Hepatocyte (in vitro differentiated cells): ENCODE results near the gene ROR1. TPM values are rescaled to one million over a fixed set of nuclear protein-coding genes. Genes with fewer than 3 reads are reported as not detected.

Experiments used
- DNase-seq: peaks from one replicate; pipeline ENCODE4 v3.0.0-alpha.2; 2016; ENCODE audit warnings: low spot score
- H2AFZ ChIP-seq: fragments of 200-600 bp; sonication (generic); 2 replicates; pipeline ENCODE4 v1.6.0; 2016; ENCODE audit warnings: antibody characterized with exemption, mild to moderate bottlenecking
- H3K27ac ChIP-seq: fragments of 200-600 bp; sonication (generic); 2 replicates; pipeline ENCODE4 v1.5.1; 2016; ENCODE audit warnings: mild to moderate bottlenecking
- H3K27me3 ChIP-seq: fragments of 200-600 bp; sonication (generic); 2 replicates; pipeline ENCODE4 v1.6.1; 2016
- H3K36me3 ChIP-seq: fragments of 200-600 bp; sonication (generic); replicated peaks from 2 replicates; pipeline ENCODE4 v1.5.1; 2016; ENCODE audit warnings: low read depth; ENCODE audit not compliant: insufficient read depth
- H3K4me1 ChIP-seq: fragments of 200-600 bp; sonication (generic); 2 replicates; pipeline ENCODE4 v1.5.1; 2016; ENCODE audit warnings: mild to moderate bottlenecking, moderate library complexity; ENCODE audit not compliant: insufficient read depth
- H3K4me2 ChIP-seq: fragments of 200-600 bp; sonication (generic); 2 replicates; pipeline ENCODE4 v1.6.0; 2016
- H3K4me3 ChIP-seq: fragments of 200-600 bp; sonication (generic); 2 replicates; pipeline ENCODE4 v1.5.1; 2016; ENCODE audit warnings: mild to moderate bottlenecking
- H3K79me2 ChIP-seq: fragments of 200-600 bp; sonication (generic); 2 replicates; pipeline ENCODE4 v1.6.0; 2017; ENCODE audit warnings: mild to moderate bottlenecking
- H3K9me2 ChIP-seq: fragments of 200-600 bp; sonication (generic); replicated peaks from 2 replicates; pipeline ENCODE4 v1.6.0; 2017; ENCODE audit warnings: mild to moderate bottlenecking; ENCODE audit not compliant: insufficient read depth
- H3K9me3 ChIP-seq: fragments of 200-600 bp; sonication (generic); 2 replicates; pipeline ENCODE4 v1.5.1; 2016; ENCODE audit warnings: low read depth, mild to moderate bottlenecking
- H4K20me1 ChIP-seq: fragments of 200-600 bp; sonication (generic); 2 replicates; pipeline ENCODE4 v1.6.0; 2016; ENCODE audit warnings: mild to moderate bottlenecking; ENCODE audit not compliant: insufficient read depth, poor library complexity, severe bottlenecking
- EZH2 ChIP-seq: fragments of 200-600 bp; sonication (generic); IDR thresholded peaks from 2 replicates; pipeline ENCODE4 v1.6.1; 2016; ENCODE audit warnings: antibody characterized with exemption, mild to moderate bottlenecking, borderline replicate concordance
- EZH2phosphoT487 ChIP-seq: fragments of 200-600 bp; sonication (generic); IDR thresholded peaks from one replicate; pipeline ENCODE4 v1.6.1; 2018; ENCODE audit warnings: antibody characterized with exemption, mild to moderate bottlenecking, low read depth, moderate library complexity; ENCODE audit not compliant: unreplicated experiment, severe bottlenecking
- WGBS: methylation state at CpG from one replicate; pipeline ENCODE4 v1.1.6; 2016; ENCODE audit warnings: low lambda C conversion rate; ENCODE audit errors: missing lambda C conversion rate; 5-methylcytosine and 5-hydroxymethylcytosine counted together
- polyA plus RNA-seq: library from polyadenylated mRNA; unstranded; fragments of >200 nt; fragmentation: Nextera tagmentation; extraction: Ambion mirVana; gene quantifications from 2 replicates; pipeline ENCODE4 v1.2.1, GENCODE V29; 2016
- total RNA-seq: library from RNA; depleted of rRNA; stranded (reverse); fragments of >200 nt; gene quantifications from 2 replicates; pipeline ENCODE4 v1.2.3, GENCODE V29; 2014
- TF ChIP-seq, protein P1 (sequence below): fragments of 200-600 bp; sonication (generic); IDR thresholded peaks from 2 replicates; pipeline ENCODE4 v1.5.1; 2016; ENCODE audit warnings: antibody characterized with exemption, mild to moderate bottlenecking; ENCODE audit not compliant: poor library complexity

ROR1 gene
- total and polyA plus RNA-seq, 2 experiments from 2014 or later = 16.4 to 27.7 TPM

DNA sequence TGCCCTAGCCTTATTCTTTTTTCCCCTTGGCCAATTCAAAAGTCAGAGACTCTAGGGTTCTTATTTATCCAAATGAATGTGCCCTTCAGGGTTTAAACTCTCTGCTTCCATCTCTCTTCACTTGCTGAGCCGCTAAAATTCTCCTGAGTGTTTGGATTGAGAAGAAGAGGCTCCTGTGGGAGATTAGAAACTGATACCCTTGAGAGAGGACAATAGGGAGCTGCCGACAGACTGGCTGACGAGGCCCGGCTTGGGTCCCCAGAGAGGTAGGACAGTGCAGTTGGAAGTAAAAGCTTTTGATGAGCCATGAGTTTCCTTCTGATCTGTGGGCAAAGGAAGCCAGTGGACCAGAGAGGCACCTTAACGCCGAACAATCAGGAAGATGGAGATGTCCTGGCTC is 388.3 kb downstream of the ROR1 start:
- Histone ChIP-seq H3K27me3 (no peaks in the 10 kb centered on the region), H2AFZ (no peak overlapping the region), H3K4me2 (no peak overlapping the region), H3K4me3 (no peak overlapping the region), H3K36me3 (no peaks in the 10 kb centered on the region), H3K27ac (peak overlapping the region; percentile 14), H3K9me3 (no peaks in the 10 kb centered on the region), H3K79me2 (no peaks in the 10 kb centered on the region), H3K4me1 (peaks cover 11% of the 10 kb centered on the region), H4K20me1 (no peaks in the 10 kb centered on the region), H3K9me2 (no peaks in the 10 kb centered on the region)
- no peak for TF ChIP-seq EZH2
- TF ChIP-seq, protein P1, sequence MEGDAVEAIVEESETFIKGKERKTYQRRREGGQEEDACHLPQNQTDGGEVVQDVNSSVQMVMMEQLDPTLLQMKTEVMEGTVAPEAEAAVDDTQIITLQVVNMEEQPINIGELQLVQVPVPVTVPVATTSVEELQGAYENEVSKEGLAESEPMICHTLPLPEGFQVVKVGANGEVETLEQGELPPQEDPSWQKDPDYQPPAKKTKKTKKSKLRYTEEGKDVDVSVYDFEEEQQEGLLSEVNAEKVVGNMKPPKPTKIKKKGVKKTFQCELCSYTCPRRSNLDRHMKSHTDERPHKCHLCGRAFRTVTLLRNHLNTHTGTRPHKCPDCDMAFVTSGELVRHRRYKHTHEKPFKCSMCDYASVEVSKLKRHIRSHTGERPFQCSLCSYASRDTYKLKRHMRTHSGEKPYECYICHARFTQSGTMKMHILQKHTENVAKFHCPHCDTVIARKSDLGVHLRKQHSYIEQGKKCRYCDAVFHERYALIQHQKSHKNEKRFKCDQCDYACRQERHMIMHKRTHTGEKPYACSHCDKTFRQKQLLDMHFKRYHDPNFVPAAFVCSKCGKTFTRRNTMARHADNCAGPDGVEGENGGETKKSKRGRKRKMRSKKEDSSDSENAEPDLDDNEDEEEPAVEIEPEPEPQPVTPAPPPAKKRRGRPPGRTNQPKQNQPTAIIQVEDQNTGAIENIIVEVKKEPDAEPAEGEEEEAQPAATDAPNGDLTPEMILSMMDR = no peak
- TF ChIP-seq EZH2phosphoT487 = no peak
- DNase-seq = no peak
- WGBS = 60% methylated on average over 6 of the region's 6 CpGs

DNA sequence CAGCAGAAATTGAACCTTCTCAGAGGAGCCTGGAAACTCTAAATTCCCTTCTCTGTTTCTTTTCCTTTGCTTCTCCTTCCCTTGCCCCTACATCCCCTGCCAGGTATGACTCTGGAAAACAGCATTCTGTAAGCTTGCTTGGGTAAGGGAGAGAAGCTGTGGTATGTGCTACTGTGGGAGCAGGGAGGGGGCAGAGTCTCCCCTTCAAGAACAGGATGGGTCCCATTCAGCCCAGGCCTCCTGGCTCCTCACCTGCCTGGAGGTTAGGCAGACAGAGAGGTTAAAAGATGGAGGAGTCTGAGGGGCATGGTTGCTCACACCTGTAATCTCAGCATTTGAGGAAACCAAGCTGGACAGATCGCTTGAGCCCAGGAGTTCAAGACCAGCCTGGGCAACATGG is 389.0 kb downstream of the ROR1 start:
- H3K9me2 ChIP-seq = no peaks in the 10 kb centered on the region
- H3K27ac ChIP-seq = no peak overlapping the region
- no peaks in the 10 kb centered on the region for H3K9me3 ChIP-seq
- H4K20me1 ChIP-seq = no peaks in the 10 kb centered on the region
- no peak overlapping the region for H2AFZ ChIP-seq
- H3K27me3 ChIP-seq = no peaks in the 10 kb centered on the region
- H3K36me3 ChIP-seq = no peaks in the 10 kb centered on the region
- WGBS = 100% methylated on average over 1 of the region's 1 CpG
- H3K79me2 ChIP-seq = no peaks in the 10 kb centered on the region
- H3K4me1 ChIP-seq = peaks cover 11% of the 10 kb centered on the region
- no peak for DNase-seq
- TF ChIP-seq EZH2 = no peak
- TF ChIP-seq, protein P1 = no peak
- H3K4me3 ChIP-seq = no peak overlapping the region
- H3K4me2 ChIP-seq = no peak overlapping the region

DNA sequence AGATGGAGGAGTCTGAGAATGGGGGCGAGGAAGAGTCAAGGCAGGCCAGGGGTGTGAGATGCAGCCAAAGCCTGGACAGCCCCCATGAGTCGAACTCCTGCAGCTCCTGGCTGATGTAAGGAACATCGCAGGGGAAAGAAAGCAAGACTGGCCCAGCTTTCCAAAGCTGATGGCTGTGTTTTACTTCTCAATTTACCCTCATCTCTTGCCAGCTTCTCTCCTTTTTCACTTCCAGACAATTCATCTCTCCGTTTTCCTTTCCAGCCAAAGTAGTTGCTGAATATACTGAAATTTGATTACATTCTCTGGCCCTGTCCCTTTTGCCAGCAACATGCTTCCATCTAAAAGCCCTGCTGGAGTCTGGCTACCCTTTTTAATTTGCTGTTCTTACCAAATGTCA is 389.6 kb downstream of the ROR1 start:
- Histone ChIP-seq H3K4me1 (peaks cover 11% of the 10 kb centered on the region), H2AFZ (no peak overlapping the region), H3K9me2 (no peaks in the 10 kb centered on the region), H3K27me3 (no peaks in the 10 kb centered on the region), H3K4me2 (no peak overlapping the region), H3K36me3 (no peaks in the 10 kb centered on the region), H3K9me3 (no peaks in the 10 kb centered on the region), H3K27ac (no peak overlapping the region), H3K79me2 (no peaks in the 10 kb centered on the region), H3K4me3 (no peak overlapping the region), H4K20me1 (no peaks in the 10 kb centered on the region)
- WGBS = 93% methylated on average over 4 of the region's 4 CpGs
- DNase-seq = no peak
- TF ChIP-seq EZH2 (no peak), EZH2phosphoT487 (no peak)
- TF ChIP-seq, protein P1 = no peak

DNA sequence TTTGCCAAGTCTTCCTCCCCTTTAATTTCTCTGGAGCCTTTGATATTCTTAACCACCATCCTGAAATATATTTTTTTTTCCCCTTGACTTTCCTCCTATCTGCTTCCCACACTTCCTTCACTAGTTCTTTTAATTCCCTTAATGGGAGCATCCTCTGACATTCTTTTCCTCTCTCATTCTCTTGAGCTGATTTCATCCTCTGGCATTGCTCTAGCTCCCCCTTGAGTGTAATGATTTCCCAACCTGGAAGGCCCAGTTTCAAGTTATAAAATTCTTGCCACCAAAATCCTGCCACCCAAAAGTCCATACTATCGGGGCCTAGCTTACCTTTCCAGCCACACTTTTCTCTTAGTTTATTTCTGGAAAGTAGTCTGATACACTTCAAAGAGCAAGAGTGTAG is 390.2 kb downstream of the ROR1 start:
- H3K4me2 ChIP-seq = no peak overlapping the region
- H3K9me2 ChIP-seq = no peaks in the 10 kb centered on the region
- TF ChIP-seq EZH2phosphoT487 = no peak
- TF ChIP-seq, protein P1 = peak; percentile 57
- no peaks in the 10 kb centered on the region for H3K36me3 ChIP-seq
- no peaks in the 10 kb centered on the region for H3K9me3 ChIP-seq
- no peak overlapping the region for H3K27ac ChIP-seq
- H3K4me3 ChIP-seq = no peak overlapping the region
- 31% methylated on average over 1 of the region's 1 CpG for WGBS
- peaks cover 11% of the 10 kb centered on the region for H3K4me1 ChIP-seq
- no peaks in the 10 kb centered on the region for H4K20me1 ChIP-seq
- DNase-seq = peak; percentile 26
- H3K79me2 ChIP-seq = no peaks in the 10 kb centered on the region
- H2AFZ ChIP-seq = no peak overlapping the region
- H3K27me3 ChIP-seq = no peaks in the 10 kb centered on the region
